ENCODE measurements around the gene DCLK3. TPM values are rescaled to one million over a fixed set of nuclear protein-coding genes. Genes with fewer than 3 reads are reported as not detected.

The DCLK3 gene
- polyA plus RNA-seq, 1 experiment: not detected

- H3K4me3 ChIP-seq (ENCODE audit: low read depth, low read length): no peak overlapping the region
- TF ChIP-seq CTCF (IDR thresholded peaks at IDR 0.05; ENCODE audit: low read depth, low read length): no peak
- H3K27ac ChIP-seq (ENCODE audit: low read depth, low read length): no peak overlapping the region
- CTCF ChIA-PET: no interaction called here
- H3K27me3 ChIP-seq (ENCODE audit: control insufficient read depth, insufficient read depth, low read length): no peaks in the 10 kb centered on the region
- POLR2A ChIA-PET: no interaction called here
- H3K9me3 ChIP-seq (ENCODE audit: control insufficient read depth, insufficient read depth, low read length): no peaks in the 10 kb centered on the region
- no peak for DNase-seq (ENCODE audit: low read depth, low spot score)
Measured at GRCh38 chr3:36777424-36778218, 13.3 kb upstream of the DCLK3 start.

- no peaks in the 10 kb centered on the region for H3K9me3 ChIP-seq (ENCODE audit: control insufficient read depth, insufficient read depth, low read length)
- DNase-seq (ENCODE audit: low read depth, low spot score): no peak
- ChIA-PET CTCF (no interaction called here), POLR2A (no interaction called here)
- TF ChIP-seq CTCF (IDR thresholded peaks at IDR 0.05; ENCODE audit: low read depth, low read length): no peak
- H3K27ac ChIP-seq (ENCODE audit: low read depth, low read length): no peak overlapping the region
- H3K4me3 ChIP-seq (ENCODE audit: low read depth, low read length): no peak overlapping the region
- no peaks in the 10 kb centered on the region for H3K27me3 ChIP-seq (ENCODE audit: control insufficient read depth, insufficient read depth, low read length)
Measured at GRCh38 chr3:36776436-36776835, 12.1 kb upstream of the DCLK3 start.

GRCh38 chr3:36774052-36774451, 9.7 kb upstream of the DCLK3 start:
- no peaks in the 10 kb centered on the region for H3K27me3 ChIP-seq (ENCODE audit: control insufficient read depth, insufficient read depth, low read length)
- DNase-seq (ENCODE audit: low read depth, low spot score): no peak
- no peak for TF ChIP-seq CTCF (IDR thresholded peaks at IDR 0.05; ENCODE audit: low read depth, low read length)
- H3K27ac ChIP-seq (ENCODE audit: low read depth, low read length): no peak overlapping the region
- H3K9me3 ChIP-seq (ENCODE audit: control insufficient read depth, insufficient read depth, low read length): no peaks in the 10 kb centered on the region
- ChIA-PET POLR2A (no interaction called here), CTCF (no interaction called here)
- no peak overlapping the region for H3K4me3 ChIP-seq (ENCODE audit: low read depth, low read length)

GRCh38 chr3:36771931-36772330, 7.6 kb upstream of the DCLK3 start:
- ChIA-PET POLR2A (no interaction called here), CTCF (no interaction called here)
- DNase-seq (ENCODE audit: low read depth, low spot score): no peak
- H3K9me3 ChIP-seq (ENCODE audit: control insufficient read depth, insufficient read depth, low read length): no peaks in the 10 kb centered on the region
- H3K4me3 ChIP-seq (ENCODE audit: low read depth, low read length): no peak overlapping the region
- no peak for TF ChIP-seq CTCF (IDR thresholded peaks at IDR 0.05; ENCODE audit: low read depth, low read length)
- H3K27me3 ChIP-seq (ENCODE audit: control insufficient read depth, insufficient read depth, low read length): peaks cover 2% of the 10 kb centered on the region
- H3K27ac ChIP-seq (ENCODE audit: low read depth, low read length): no peak overlapping the region

- POLR2A ChIA-PET: no interaction called here
- no peak overlapping the region for H3K4me3 ChIP-seq (ENCODE audit: low read depth, low read length)
- H3K9me3 ChIP-seq (ENCODE audit: control insufficient read depth, insufficient read depth, low read length): no peaks in the 10 kb centered on the region
- H3K27ac ChIP-seq (ENCODE audit: low read depth, low read length): no peak overlapping the region
- TF ChIP-seq CTCF (IDR thresholded peaks at IDR 0.05; ENCODE audit: low read depth, low read length): no peak
- H3K27me3 ChIP-seq (ENCODE audit: control insufficient read depth, insufficient read depth, low read length): peaks cover 7% of the 10 kb centered on the region
- DNase-seq (ENCODE audit: low read depth, low spot score): no peak
- CTCF ChIA-PET: interaction anchor here (0.6 to 1.6 kb wide), 2 partner anchors 65 to 189 kb away, joined by 3 to 4 read pairs; no protein-coding TSS in a partner anchor
Measured at GRCh38 chr3:36769926-36770325, 5.6 kb upstream of the DCLK3 start.
